Osteoblast (primary cell): ENCODE data around the gene TMA7. TPM values are rescaled to one million over a fixed set of nuclear protein-coding genes. Genes with fewer than 3 reads are reported as not detected.

Experiments
- DNase-seq: peaks from one replicate; pipeline ENCODE4 v3.0.0; 2011; ENCODE audit warnings: low spot score, mixed read lengths; ENCODE audit not compliant: insufficient read length; ENCODE audit errors: missing footprints
- H2AFZ ChIP-seq: 2 replicates; pipeline ENCODE4 v1.6.0; 2011; ENCODE audit warnings: mild to moderate bottlenecking, low read length
- H3K27ac ChIP-seq: 2 replicates; pipeline ENCODE4 v1.5.1; 2011; ENCODE audit warnings: mild to moderate bottlenecking, low read depth, low read length, moderate library complexity
- H3K27me3 ChIP-seq: 2 replicates; pipeline ENCODE4 v1.6.0; 2012; ENCODE audit warnings: mild to moderate bottlenecking, control low read depth, inconsistent platforms, low read length, moderate library complexity; ENCODE audit not compliant: insufficient read depth
- H3K36me3 ChIP-seq: 2 replicates; pipeline ENCODE4 v1.5.1; 2011; ENCODE audit warnings: mild to moderate bottlenecking, low read length, control low read depth, moderate library complexity; ENCODE audit not compliant: insufficient read depth
- H3K4me1 ChIP-seq: 2 replicates; pipeline ENCODE4 v1.5.1; 2011; ENCODE audit warnings: mild to moderate bottlenecking, low read length, control low read depth, moderate library complexity; ENCODE audit not compliant: insufficient read depth
- H3K4me2 ChIP-seq: 2 replicates; pipeline ENCODE4 v1.6.0; 2011; ENCODE audit warnings: mild to moderate bottlenecking, low read length; ENCODE audit not compliant: insufficient read depth
- H3K4me3 ChIP-seq: fragments of 200-600 bp; sonication (generic); 3 replicates; pipeline ENCODE4 v1.5.1; 2012; ENCODE audit warnings: mild to moderate bottlenecking, low read length, inconsistent platforms; ENCODE audit not compliant: insufficient read depth
- H3K79me2 ChIP-seq: 2 replicates; pipeline ENCODE4 v1.6.0; 2012; ENCODE audit warnings: mild to moderate bottlenecking, low read length, control low read depth, inconsistent platforms; ENCODE audit not compliant: insufficient read depth
- H3K9me3 ChIP-seq: 2 replicates; pipeline ENCODE4 v1.5.1; 2011; ENCODE audit warnings: low read depth, low read length, control low read depth
- H4K20me1 ChIP-seq: 2 replicates; pipeline ENCODE4 v1.6.0; 2012; ENCODE audit warnings: mild to moderate bottlenecking, low read length, control low read depth; ENCODE audit not compliant: insufficient read depth
- total RNA-seq: library from RNA; depleted of rRNA; stranded (reverse); fragments of >200 nt; gene quantifications from 2 replicates; pipeline ENCODE4 v1.2.3, GENCODE V29; 2012
- TF ChIP-seq, protein P1 (sequence below): IDR thresholded peaks from 2 replicates; pipeline ENCODE4 v1.5.1; 2011; ENCODE audit warnings: mild to moderate bottlenecking, low read depth, low read length, moderate library complexity; ENCODE audit errors: extremely low read depth

TMA7 gene
- total RNA-seq, 1 donor = 128 TPM

GRCh38 chr3:48434591-48435222 lies 5.3 kb upstream of the TMA7 start:
- Histone ChIP-seq H3K4me2 (no peak overlapping the region), H4K20me1 (no peaks in the 10 kb centered on the region)
- TF ChIP-seq, protein P1, sequence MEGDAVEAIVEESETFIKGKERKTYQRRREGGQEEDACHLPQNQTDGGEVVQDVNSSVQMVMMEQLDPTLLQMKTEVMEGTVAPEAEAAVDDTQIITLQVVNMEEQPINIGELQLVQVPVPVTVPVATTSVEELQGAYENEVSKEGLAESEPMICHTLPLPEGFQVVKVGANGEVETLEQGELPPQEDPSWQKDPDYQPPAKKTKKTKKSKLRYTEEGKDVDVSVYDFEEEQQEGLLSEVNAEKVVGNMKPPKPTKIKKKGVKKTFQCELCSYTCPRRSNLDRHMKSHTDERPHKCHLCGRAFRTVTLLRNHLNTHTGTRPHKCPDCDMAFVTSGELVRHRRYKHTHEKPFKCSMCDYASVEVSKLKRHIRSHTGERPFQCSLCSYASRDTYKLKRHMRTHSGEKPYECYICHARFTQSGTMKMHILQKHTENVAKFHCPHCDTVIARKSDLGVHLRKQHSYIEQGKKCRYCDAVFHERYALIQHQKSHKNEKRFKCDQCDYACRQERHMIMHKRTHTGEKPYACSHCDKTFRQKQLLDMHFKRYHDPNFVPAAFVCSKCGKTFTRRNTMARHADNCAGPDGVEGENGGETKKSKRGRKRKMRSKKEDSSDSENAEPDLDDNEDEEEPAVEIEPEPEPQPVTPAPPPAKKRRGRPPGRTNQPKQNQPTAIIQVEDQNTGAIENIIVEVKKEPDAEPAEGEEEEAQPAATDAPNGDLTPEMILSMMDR = no peak

GRCh38 chr3:48435223-48435595 lies 4.8 kb upstream of the TMA7 start:
- Histone ChIP-seq H4K20me1 (no peaks in the 10 kb centered on the region), H3K79me2 (peaks cover 19% of the 10 kb centered on the region)

More at GRCh38 chr3:48434591-48435222, 5.3 kb upstream of the TMA7 start:
- Histone ChIP-seq H3K36me3 (peaks cover 21% of the 10 kb centered on the region), H3K9me3 (no peaks in the 10 kb centered on the region), H2AFZ (no peak overlapping the region), H3K27me3 (no peaks in the 10 kb centered on the region), H3K4me1 (peaks cover 22% of the 10 kb centered on the region), H3K27ac (no peak overlapping the region), H3K79me2 (peaks cover 15% of the 10 kb centered on the region), H3K4me3 (no peak overlapping the region)
- peak; percentile 61 for DNase-seq

GRCh38 chr3:48435774-48436476 lies 4.1 kb upstream of the TMA7 start:
- H2AFZ ChIP-seq = no peak overlapping the region
- H3K27ac ChIP-seq = no peak overlapping the region
- TF ChIP-seq, protein P1 = peak; percentile 100
- peaks cover 3% of the 10 kb centered on the region for H4K20me1 ChIP-seq
- H3K36me3 ChIP-seq = peaks cover 21% of the 10 kb centered on the region
- no peaks in the 10 kb centered on the region for H3K9me3 ChIP-seq
- H3K4me3 ChIP-seq = no peak overlapping the region
- no peak overlapping the region for H3K4me2 ChIP-seq
- no peaks in the 10 kb centered on the region for H3K27me3 ChIP-seq
- H3K79me2 ChIP-seq = peaks cover 26% of the 10 kb centered on the region
- peak; percentile 97 for DNase-seq
- H3K4me1 ChIP-seq = peaks cover 15% of the 10 kb centered on the region

More at GRCh38 chr3:48435223-48435595, 4.8 kb upstream of the TMA7 start:
- TF ChIP-seq, protein P1 = no peak
- Histone ChIP-seq H2AFZ (no peak overlapping the region), H3K9me3 (no peaks in the 10 kb centered on the region), H3K4me3 (no peak overlapping the region), H3K27ac (no peak overlapping the region), H3K36me3 (peaks cover 21% of the 10 kb centered on the region), H3K4me1 (peaks cover 17% of the 10 kb centered on the region), H3K27me3 (no peaks in the 10 kb centered on the region), H3K4me2 (no peak overlapping the region)
- no peak for DNase-seq

GRCh38 chr3:48436477-48436787 lies 3.6 kb upstream of the TMA7 start:
- H4K20me1 ChIP-seq = peaks cover 5% of the 10 kb centered on the region
- no peak overlapping the region for H3K27ac ChIP-seq
- no peaks in the 10 kb centered on the region for H3K27me3 ChIP-seq
- no peak overlapping the region for H3K4me3 ChIP-seq
- no peaks in the 10 kb centered on the region for H3K9me3 ChIP-seq
- H3K4me2 ChIP-seq = no peak overlapping the region
- H3K36me3 ChIP-seq = peaks cover 23% of the 10 kb centered on the region
- TF ChIP-seq, protein P1 = no peak
- H3K4me1 ChIP-seq = peaks cover 19% of the 10 kb centered on the region
- H3K79me2 ChIP-seq = peaks cover 30% of the 10 kb centered on the region
- peak; percentile 53 for DNase-seq
- no peak overlapping the region for H2AFZ ChIP-seq
